OCI-LY7 (cell line): Measurements from ENCODE around the gene FSIP1. TPM values are rescaled to one million over a fixed set of nuclear protein-coding genes. Genes with fewer than 3 reads are reported as not detected.
A peak's percentile ranks its signal among the peaks of the same experiment; 100 is the strongest.

Experiments used
- BruUV-seq: library from RNA; stranded (reverse); fragments of 400-500 nt; replicated peaks from 2 replicates; lab custom pipeline; 2021; lab: Mats Ljungman, UMichigan
- CTCF ChIA-PET: fragments of 300-600 bp; sonication (Branson Sonifier 250); formaldehyde crosslinking; loops from one replicate; lab custom pipeline; 2022; ENCODE audit warnings: antibody characterized with exemption; ENCODE audit not compliant: unreplicated experiment; lab: Charles Lee
- POLR2A ChIA-PET: fragments of 300-600 bp; sonication (Branson Sonifier 250); formaldehyde crosslinking; loops from one replicate; lab custom pipeline; 2022; ENCODE audit warnings: antibody characterized with exemption; lab: Charles Lee
- DNase-seq: peaks from one replicate; pipeline ENCODE4 v3.0.0-alpha.2; 2015; ENCODE audit warnings: low spot score
- H2AFZ ChIP-seq: fragments of 200-600 bp; sonication (generic), shearing (Covaris generic); 2 replicates; pipeline ENCODE4 v1.6.1; 2014; ENCODE audit warnings: mild to moderate bottlenecking, antibody characterized with exemption, low read length, moderate library complexity
- H3K27ac ChIP-seq: fragments of 200-600 bp; sonication (generic); 2 replicates; pipeline ENCODE4 v1.5.1; 2014; ENCODE audit warnings: mixed run types, low read depth, mild to moderate bottlenecking, moderate library complexity, low read length, inconsistent platforms; ENCODE audit not compliant: poor library complexity, severe bottlenecking
- H3K36me3 ChIP-seq: fragments of 200-600 bp; sonication (generic); 2 replicates; pipeline ENCODE4 v1.6.1; 2014; ENCODE audit warnings: mild to moderate bottlenecking, antibody characterized with exemption, low read length, moderate library complexity, mixed read lengths; ENCODE audit not compliant: insufficient read depth
- H3K4me1 ChIP-seq: fragments of 200-600 bp; sonication (generic); 2 replicates; pipeline ENCODE4 v1.5.1; 2014; ENCODE audit warnings: mild to moderate bottlenecking, low read length; ENCODE audit not compliant: insufficient read depth, poor library complexity, severe bottlenecking
- H3K4me2 ChIP-seq: fragments of 200-600 bp; sonication (generic); 2 replicates; pipeline ENCODE4 v1.6.1; 2014; ENCODE audit warnings: mild to moderate bottlenecking, low read length
- H3K4me3 ChIP-seq: fragments of 200-600 bp; sonication (generic); 2 replicates; pipeline ENCODE4 v1.5.1; 2014; ENCODE audit warnings: mild to moderate bottlenecking, low read depth, low read length; ENCODE audit not compliant: poor library complexity, severe bottlenecking
- H3K79me2 ChIP-seq: fragments of 200-600 bp; sonication (generic); 2 replicates; pipeline ENCODE4 v1.6.1; 2016; ENCODE audit warnings: low read depth, mild to moderate bottlenecking, low read length, moderate library complexity, mixed read lengths; ENCODE audit not compliant: insufficient read depth
- H3K9me2 ChIP-seq: fragments of 200-600 bp; sonication (generic); 2 replicates; pipeline ENCODE4 v1.6.1; 2016; ENCODE audit warnings: mild to moderate bottlenecking, low read length, mixed read lengths; ENCODE audit not compliant: insufficient read depth
- H3K9me3 ChIP-seq: fragments of 200-600 bp; sonication (generic); 2 replicates; pipeline ENCODE4 v1.6.1; 2014; ENCODE audit warnings: mild to moderate bottlenecking, mixed run types, low read length, mixed read lengths
- H4K20me1 ChIP-seq: fragments of 200-600 bp; sonication (generic); 2 replicates; pipeline ENCODE4 v1.6.1; 2014; ENCODE audit warnings: mild to moderate bottlenecking, antibody characterized with exemption, low read length, moderate library complexity, mixed read lengths; ENCODE audit not compliant: insufficient read depth
- CTCF ChIP-seq: fragments of 200-600 bp; sonication (generic); conservative IDR thresholded peaks from 2 replicates; pipeline ENCODE4 v1.5.1; 2014; ENCODE audit warnings: mild to moderate bottlenecking, antibody characterized with exemption, low read length, moderate library complexity, mixed read lengths
- EZH2phosphoT487 ChIP-seq: fragments of 200-600 bp; sonication (generic); IDR thresholded peaks from 2 replicates; pipeline ENCODE4 v1.6.1; 2018; ENCODE audit warnings: low read depth, borderline replicate concordance, mild to moderate bottlenecking, mixed run types, antibody characterized with exemption, low read length, moderate library complexity, mixed read lengths
- intact Hi-C: fragments of 100-400 bp; cut with micrococcal nuclease; formaldehyde crosslinking; loops from one replicate; pipeline ENCODE4 v1.10.0; 2022; ENCODE audit not compliant: unreplicated experiment
- total RNA-seq, 2 experiments: library from RNA; depleted of rRNA in 1 of 2; stranded (reverse); fragments of >200 nt in 1 of 2; shearing (Covaris generic) in 1 of 2; gene quantifications; 2 replicates each; pipeline ENCODE4 v1.2.3, GENCODE V29; 2014 to 2022

The FSIP1 gene
- total RNA-seq, 2 experiments from 2014 or later: 0.28 to 0.65 TPM

- CTCF ChIA-PET: no interaction called here
- no peak overlapping the region for H2AFZ ChIP-seq
- no peak overlapping the region for H3K4me3 ChIP-seq
- no peak for DNase-seq
- no TSS peak for BruUV-seq
- no peaks in the 10 kb centered on the region for H4K20me1 ChIP-seq
- no peaks in the 10 kb centered on the region for H3K9me2 ChIP-seq
- no peaks in the 10 kb centered on the region for H3K9me3 ChIP-seq
- H3K4me2 ChIP-seq: no peak overlapping the region
- no peaks in the 10 kb centered on the region for H3K4me1 ChIP-seq
- no peaks in the 10 kb centered on the region for H3K36me3 ChIP-seq
- TF ChIP-seq EZH2phosphoT487: no peak
- TF ChIP-seq CTCF: no peak
- H3K79me2 ChIP-seq: no peaks in the 10 kb centered on the region
- H3K27ac ChIP-seq: no peak overlapping the region
- intact Hi-C loops: no loop called here
- POLR2A ChIA-PET: interaction anchor here (1.1 kb wide), 1 partner anchor 10 kb away, joined by 3 read pairs; no protein-coding TSS in a partner anchor
These were observed 151.3 kb downstream of the FSIP1 start for GRCh38 chr15:39631357-39631756.

- intact Hi-C loops: no loop called here
- TF ChIP-seq EZH2phosphoT487 (no peak), CTCF (no peak)
- Histone ChIP-seq H3K79me2 (no peaks in the 10 kb centered on the region), H3K9me2 (no peaks in the 10 kb centered on the region), H2AFZ (0 out of 2 replicates have a peak overlapping the region, but pooled peaks have one; percentile 8), H3K27ac (no peak overlapping the region), H3K36me3 (no peaks in the 10 kb centered on the region), H4K20me1 (no peaks in the 10 kb centered on the region), H3K9me3 (no peaks in the 10 kb centered on the region), H3K4me3 (no peak overlapping the region), H3K4me1 (no peaks in the 10 kb centered on the region), H3K4me2 (no peak overlapping the region)
- ChIA-PET CTCF (interaction anchor here (0.6 kb wide), 1 partner anchor 49 kb away, joined by 3 read pairs; the partner anchor contains the start of gene THBS1), POLR2A (interaction anchor here (0.6 to 1.1 kb wide), 3 partner anchors 12 to 335 kb away, joined by 3 to 4 read pairs (median 3); no protein-coding TSS in a partner anchor)
- no TSS peak for BruUV-seq
- DNase-seq: no peak
These were observed 152.7 kb downstream of the FSIP1 start for GRCh38 chr15:39629906-39630305.

GRCh38 chr15:39629371-39629770 is 153.3 kb downstream of the FSIP1 start:
- no peaks in the 10 kb centered on the region for H3K79me2 ChIP-seq
- no peaks in the 10 kb centered on the region for H3K9me3 ChIP-seq
- no peak for DNase-seq
- H3K4me1 ChIP-seq: no peaks in the 10 kb centered on the region
- H3K4me3 ChIP-seq: no peak overlapping the region
- H2AFZ ChIP-seq: 0 out of 2 replicates have a peak overlapping the region, but pooled peaks have one; percentile 8
- TF ChIP-seq CTCF (no peak), EZH2phosphoT487 (no peak)
- H3K9me2 ChIP-seq: no peaks in the 10 kb centered on the region
- H3K4me2 ChIP-seq: no peak overlapping the region
- BruUV-seq: no TSS peak
- no peaks in the 10 kb centered on the region for H3K36me3 ChIP-seq
- ChIA-PET POLR2A (interaction anchor here (0.8 to 1.1 kb wide), 2 partner anchors 12 to 18 kb away, joined by 3 to 4 read pairs; no protein-coding TSS in a partner anchor), CTCF (interaction anchor here (0.6 kb wide), 1 partner anchor 49 kb away, joined by 3 read pairs; the partner anchor contains the start of gene THBS1)
- intact Hi-C loops: no loop called here
- H4K20me1 ChIP-seq: no peaks in the 10 kb centered on the region
- no peak overlapping the region for H3K27ac ChIP-seq
